ENCODE measurements around the gene ST7. TPM values are rescaled to one million over a fixed set of nuclear protein-coding genes. Genes with fewer than 3 reads are reported as not detected.

The ST7 gene
- total and polyA plus RNA-seq, 4 donors = 22.4 to 57.2 (median 41.6) TPM

DNA sequence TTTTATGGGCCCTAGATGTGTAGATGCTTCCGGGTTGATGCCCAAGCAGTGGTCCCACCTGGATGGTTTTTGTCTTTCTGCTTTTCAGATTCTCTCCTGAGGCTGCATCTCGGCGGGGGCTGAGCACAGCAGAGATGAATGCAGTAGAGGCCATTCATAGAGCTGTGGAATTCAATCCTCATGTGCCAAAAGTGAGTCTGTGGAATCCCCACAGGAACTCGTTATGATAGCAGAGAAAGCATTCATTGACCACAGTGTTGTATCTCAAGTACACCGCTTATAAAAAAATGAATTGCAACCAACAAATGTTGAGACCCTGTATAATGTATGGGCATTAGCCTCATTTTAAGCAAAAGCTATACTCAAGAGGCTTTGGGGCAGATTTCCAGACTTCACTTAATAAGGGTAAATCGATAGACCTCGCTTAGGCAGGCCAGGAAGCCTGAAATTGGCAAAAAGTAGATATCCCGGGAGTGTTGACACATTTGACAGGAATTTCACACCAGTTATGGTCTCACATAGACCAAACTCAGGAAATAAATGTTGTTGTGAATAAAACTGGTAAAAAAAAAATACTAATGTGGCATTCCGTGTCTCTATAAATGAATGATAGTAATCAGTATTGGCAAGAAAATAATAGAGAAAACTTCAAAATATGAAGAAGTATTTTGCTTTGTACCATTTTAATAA is 237.6 kb downstream of the ST7 start:
- WGBS, 2 donors = 94 to 95% methylated on average over 9 of the region's 9 CpGs

DNA sequence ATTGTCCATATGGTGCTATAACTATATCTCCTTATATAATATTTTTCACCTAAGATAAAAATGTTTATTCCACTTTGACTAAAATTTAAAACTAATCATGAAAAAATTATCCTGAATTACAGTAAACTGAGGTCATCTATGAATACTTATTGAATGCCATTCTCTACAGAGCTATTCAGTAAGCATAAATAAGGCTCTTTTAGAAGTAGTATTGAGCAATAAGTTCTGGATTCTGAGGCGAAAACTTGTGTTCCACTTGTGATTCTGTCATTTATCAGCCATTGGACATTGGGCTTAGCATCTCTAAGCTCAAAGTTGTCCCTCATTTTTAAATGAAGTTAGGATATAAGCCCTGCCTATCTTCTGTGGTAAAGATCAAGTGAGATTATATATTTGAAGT is 238.8 kb downstream of the ST7 start:
- H3K9me3 ChIP-seq (ENCODE audit: control insufficient read depth in 4 of 4, insufficient read depth in 3 of 4, low read length in 3 of 4) = no peaks in the 10 kb centered on the region
- WGBS, 2 donors = 92 to 97% methylated on average over 1 of the region's 1 CpG
- ATAC-seq (ENCODE audit: insufficient read depth, low FRiP score) (no peak), DNase-seq (no peak)
- no peak overlapping the region for H3K4me3 ChIP-seq
- H3K36me3 ChIP-seq (ENCODE audit: control insufficient read depth in 4 of 4, insufficient read depth in 4 of 4, low read length in 4 of 4) = peaks cover 6 to 14% (median 11%) of the 10 kb centered on the region in 4 donors
- no peak overlapping the region for H3K9ac ChIP-seq (ENCODE audit: insufficient read depth in 1 of 2, low read length in 2 of 2)
- no peaks in the 10 kb centered on the region for H3K27me3 ChIP-seq (ENCODE audit: control insufficient read depth in 3 of 3, insufficient read depth in 3 of 3, low read length in 2 of 3)
- TF ChIP-seq, protein P1, sequence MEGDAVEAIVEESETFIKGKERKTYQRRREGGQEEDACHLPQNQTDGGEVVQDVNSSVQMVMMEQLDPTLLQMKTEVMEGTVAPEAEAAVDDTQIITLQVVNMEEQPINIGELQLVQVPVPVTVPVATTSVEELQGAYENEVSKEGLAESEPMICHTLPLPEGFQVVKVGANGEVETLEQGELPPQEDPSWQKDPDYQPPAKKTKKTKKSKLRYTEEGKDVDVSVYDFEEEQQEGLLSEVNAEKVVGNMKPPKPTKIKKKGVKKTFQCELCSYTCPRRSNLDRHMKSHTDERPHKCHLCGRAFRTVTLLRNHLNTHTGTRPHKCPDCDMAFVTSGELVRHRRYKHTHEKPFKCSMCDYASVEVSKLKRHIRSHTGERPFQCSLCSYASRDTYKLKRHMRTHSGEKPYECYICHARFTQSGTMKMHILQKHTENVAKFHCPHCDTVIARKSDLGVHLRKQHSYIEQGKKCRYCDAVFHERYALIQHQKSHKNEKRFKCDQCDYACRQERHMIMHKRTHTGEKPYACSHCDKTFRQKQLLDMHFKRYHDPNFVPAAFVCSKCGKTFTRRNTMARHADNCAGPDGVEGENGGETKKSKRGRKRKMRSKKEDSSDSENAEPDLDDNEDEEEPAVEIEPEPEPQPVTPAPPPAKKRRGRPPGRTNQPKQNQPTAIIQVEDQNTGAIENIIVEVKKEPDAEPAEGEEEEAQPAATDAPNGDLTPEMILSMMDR (IDR thresholded peaks at IDR 0.05; ENCODE audit: control extremely low read depth, extremely low read depth) = no peak
- H3K4me1 ChIP-seq (ENCODE audit: control insufficient read depth in 5 of 5, insufficient read depth in 5 of 5, low read length in 5 of 5) = peaks cover 0 to 3% (median 0%) of the 10 kb centered on the region in 5 donors
- no peak overlapping the region for H3K27ac ChIP-seq (ENCODE audit: low read depth in 1 of 2, low read length in 1 of 2)

More for the DNA sequence above, 237.6 kb downstream of the ST7 start:
- no peak overlapping the region for H3K4me3 ChIP-seq
- no peaks in the 10 kb centered on the region for H3K27me3 ChIP-seq (ENCODE audit: control insufficient read depth in 3 of 3, insufficient read depth in 3 of 3, low read length in 2 of 3)
- no peak for DNase-seq
- no peaks in the 10 kb centered on the region for H3K9me3 ChIP-seq (ENCODE audit: control insufficient read depth in 4 of 4, insufficient read depth in 3 of 4, low read length in 3 of 4)
- H3K4me1 ChIP-seq (ENCODE audit: control insufficient read depth in 5 of 5, insufficient read depth in 5 of 5, low read length in 5 of 5) = peaks cover 0 to 3% (median 0%) of the 10 kb centered on the region in 5 donors
- H3K36me3 ChIP-seq (ENCODE audit: control insufficient read depth in 4 of 4, insufficient read depth in 4 of 4, low read length in 4 of 4) = peaks cover 6 to 14% (median 11%) of the 10 kb centered on the region in 4 donors
- ATAC-seq (ENCODE audit: insufficient read depth, low FRiP score) = no peak
- H3K9ac ChIP-seq (ENCODE audit: insufficient read depth in 1 of 2, low read length in 2 of 2) = no peak overlapping the region
- H3K27ac ChIP-seq (ENCODE audit: low read depth in 1 of 2, low read length in 1 of 2) = no peak overlapping the region
- TF ChIP-seq, protein P1 (IDR thresholded peaks at IDR 0.05; ENCODE audit: control extremely low read depth, extremely low read depth) = no peak

DNA sequence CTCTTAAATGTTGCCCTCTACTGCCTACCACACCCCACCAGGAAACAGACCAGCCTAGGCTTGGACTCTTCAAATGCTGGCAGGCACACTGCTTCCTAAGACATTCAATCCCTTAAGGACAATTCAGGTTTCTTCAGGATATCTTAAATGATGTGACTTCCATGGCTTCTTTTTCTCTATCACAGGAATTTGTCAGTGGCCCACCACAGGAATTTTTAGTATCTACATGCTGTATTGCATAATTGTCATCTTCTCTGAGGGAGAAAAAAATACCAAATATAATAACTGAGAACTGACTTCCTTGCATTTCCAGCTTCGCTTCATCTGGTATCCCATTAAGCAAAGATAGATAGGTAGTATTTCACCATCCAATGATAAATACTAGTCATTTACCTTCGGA is 240.3 kb downstream of the ST7 start:
- Histone ChIP-seq H3K4me1 (ENCODE audit: control insufficient read depth in 5 of 5, insufficient read depth in 5 of 5, low read length in 5 of 5) (peaks cover 0 to 3% (median 0%) of the 10 kb centered on the region in 5 donors), H3K9ac (ENCODE audit: insufficient read depth in 1 of 2, low read length in 2 of 2) (no peak overlapping the region), H3K36me3 (ENCODE audit: control insufficient read depth in 4 of 4, insufficient read depth in 4 of 4, low read length in 4 of 4) (peaks cover 6 to 14% (median 12%) of the 10 kb centered on the region in 4 donors), H3K4me3 (no peak overlapping the region), H3K9me3 (ENCODE audit: control insufficient read depth in 4 of 4, insufficient read depth in 3 of 4, low read length in 3 of 4) (no peaks in the 10 kb centered on the region), H3K27ac (ENCODE audit: low read depth in 1 of 2, low read length in 1 of 2) (no peak overlapping the region), H3K27me3 (ENCODE audit: control insufficient read depth in 3 of 3, insufficient read depth in 3 of 3, low read length in 2 of 3) (no peaks in the 10 kb centered on the region)
- no peak for ATAC-seq (ENCODE audit: insufficient read depth, low FRiP score)
- TF ChIP-seq, protein P1 (IDR thresholded peaks at IDR 0.05; ENCODE audit: control extremely low read depth, extremely low read depth) = no peak
- no peak for DNase-seq
- 92 to 94% methylated on average over 2 of the region's 2 CpGs for WGBS, 2 donors
